Measurements from ENCODE around the gene OR2T2. TPM values are rescaled to one million over a fixed set of nuclear protein-coding genes. Genes with fewer than 3 reads are reported as not detected.

Gene OR2T2
- total RNA-seq, 2 donors from 2014 or later, result not detected

Other genes starting within 250 kb of the OR2T2 start
- gene OR2M3, start 248.4 kb upstream of the OR2T2 start, total RNA-seq, result not detected
- gene OR2M4, start 214.2 kb upstream of the OR2T2 start, total RNA-seq, result not detected
- gene OR2T33, start 167.7 kb upstream of the OR2T2 start, total RNA-seq, result not detected
- gene OR2T12, start 142.2 kb upstream of the OR2T2 start, total RNA-seq, result not detected
- not detected for gene OR2M7, start 121.1 kb upstream of the OR2T2 start, total RNA-seq
- gene OR14C36, start 96.9 kb upstream of the OR2T2 start, total RNA-seq, result not detected
- not detected for gene OR2T4, start 84.0 kb upstream of the OR2T2 start, total RNA-seq
- gene OR2T6, start 69.9 kb upstream of the OR2T2 start, total RNA-seq, result not detected
- gene OR2T1, start 42.6 kb upstream of the OR2T2 start, total RNA-seq, result not detected
- gene OR2T3, start 27.7 kb downstream of the OR2T2 start, total RNA-seq, result not detected
- gene OR2T5, start 43.0 kb downstream of the OR2T2 start, total RNA-seq, result not detected
- under 1 TPM in 1 of 2 donors, not detected in 1; 0.03 TPM for gene OR2G6, start 62.4 kb downstream of the OR2T2 start, total RNA-seq
- not detected for gene OR2T29, start 117.1 kb downstream of the OR2T2 start, total RNA-seq
- gene OR2T34, start 129.1 kb downstream of the OR2T2 start, total RNA-seq, result not detected
- gene OR2T10, start 152.1 kb downstream of the OR2T2 start, total RNA-seq, result not detected
- not detected for gene OR2T11, start 189.5 kb downstream of the OR2T2 start, total RNA-seq
- not detected for gene OR2T35, start 199.6 kb downstream of the OR2T2 start, total RNA-seq
- not detected for gene OR2T27, start 209.9 kb downstream of the OR2T2 start, total RNA-seq